CD4-positive, alpha-beta T cell treated with Interleukin-15 for 4 hours (primary cell): ENCODE data around the gene BLCAP.
A peak's percentile ranks its signal among the peaks of the same experiment; 100 is the strongest.
"Not testable (repeated sequence)": the region's sequence is repeated elsewhere in the genome, so short reads cannot be mapped to it uniquely, and the experiment has no call there.

Experiments used
- DNase-seq: peaks from one replicate; pipeline ENCODE4 v3.0.0-alpha.2; 2020; ENCODE audit warnings: low spot score

The BLCAP gene

DNA sequence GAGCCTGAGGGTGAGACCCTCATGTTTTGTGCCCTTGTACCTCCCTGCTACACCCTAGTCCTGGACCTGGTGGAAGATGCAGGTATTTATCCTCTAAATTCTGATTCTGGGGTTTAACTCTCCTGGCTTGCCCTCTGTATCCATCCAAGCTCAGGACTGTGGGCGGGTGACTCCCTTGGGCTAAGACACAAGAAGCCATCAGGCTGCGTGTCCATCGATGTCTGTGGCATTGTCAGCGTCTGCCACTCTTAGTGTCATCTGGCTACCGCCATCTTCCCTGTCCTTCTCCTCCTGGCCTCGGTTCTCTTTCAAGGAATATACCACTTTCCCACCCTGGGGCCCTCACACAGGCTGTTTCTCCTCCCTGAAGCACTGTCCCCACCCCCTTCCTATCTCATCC is 28.9 kb upstream of the BLCAP start:
- no peak for DNase-seq

DNA sequence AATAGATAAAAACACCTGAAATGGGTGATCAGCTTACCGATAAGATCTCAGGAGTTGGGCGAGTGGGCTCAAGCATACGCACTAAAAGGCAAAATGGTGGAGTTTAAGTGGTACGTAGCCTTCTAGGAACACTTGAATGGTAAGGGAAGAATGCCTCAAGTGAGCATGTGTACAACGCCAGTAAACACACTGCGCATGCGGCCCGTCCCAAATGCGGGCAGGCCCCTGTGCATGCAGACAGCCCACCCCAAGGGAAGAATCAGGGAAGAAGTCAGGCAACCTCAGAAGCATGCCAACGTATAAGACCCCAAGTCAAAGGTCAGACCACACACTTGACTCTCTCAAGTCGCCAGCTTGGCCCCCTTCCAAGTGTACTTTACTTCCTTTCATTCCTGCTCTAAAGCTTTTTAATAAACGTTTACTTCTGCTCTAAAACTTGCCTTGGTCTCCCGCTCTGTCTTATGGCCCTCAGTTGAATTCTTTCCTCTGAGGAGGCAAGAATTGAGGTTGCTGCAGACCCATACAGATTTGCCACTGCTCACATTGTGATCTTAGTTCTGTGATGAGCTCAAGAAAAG is 27.1 kb upstream of the BLCAP start:
- not testable (repeated sequence) for DNase-seq

DNA sequence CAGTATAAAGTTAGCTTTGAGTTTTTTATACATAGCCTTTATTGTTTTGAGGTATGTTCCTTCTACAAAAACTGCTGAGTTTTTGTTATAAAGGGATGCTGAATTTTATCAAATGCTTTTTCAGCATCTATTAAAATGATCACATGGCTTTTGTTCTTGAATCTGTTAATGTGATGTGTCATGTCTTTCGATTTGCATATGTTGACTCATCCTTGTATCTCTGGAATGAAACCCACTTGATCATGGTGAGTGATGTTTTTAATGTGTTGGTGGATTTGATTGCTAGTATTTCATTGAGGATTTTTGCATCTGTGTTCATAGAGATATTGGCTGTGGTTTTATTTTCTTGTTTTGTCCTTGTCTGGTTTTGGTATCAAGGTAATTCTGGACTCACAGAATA is 24.7 kb upstream of the BLCAP start:
- no peak for DNase-seq

DNA sequence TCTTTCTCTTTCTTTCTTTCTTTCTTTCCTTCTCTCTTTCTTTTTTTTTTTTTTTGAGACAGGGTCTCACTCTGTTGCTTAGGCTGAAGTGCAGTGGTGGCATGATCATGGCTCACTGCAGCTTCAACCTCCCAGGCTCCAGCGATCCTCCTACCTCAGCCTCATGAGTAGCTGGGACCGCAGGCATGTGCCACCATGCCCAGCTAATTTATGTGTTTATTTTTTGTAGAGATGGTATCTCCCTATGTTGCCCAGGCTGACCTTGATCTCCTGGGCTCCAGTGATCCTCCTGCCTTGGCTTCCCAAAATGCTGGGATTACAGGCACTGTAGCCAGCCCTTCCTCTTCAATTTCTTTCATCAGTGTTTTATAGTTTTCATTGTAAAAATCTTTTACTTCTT is 24.0 kb upstream of the BLCAP start:
- DNase-seq: not testable (repeated sequence)

DNA sequence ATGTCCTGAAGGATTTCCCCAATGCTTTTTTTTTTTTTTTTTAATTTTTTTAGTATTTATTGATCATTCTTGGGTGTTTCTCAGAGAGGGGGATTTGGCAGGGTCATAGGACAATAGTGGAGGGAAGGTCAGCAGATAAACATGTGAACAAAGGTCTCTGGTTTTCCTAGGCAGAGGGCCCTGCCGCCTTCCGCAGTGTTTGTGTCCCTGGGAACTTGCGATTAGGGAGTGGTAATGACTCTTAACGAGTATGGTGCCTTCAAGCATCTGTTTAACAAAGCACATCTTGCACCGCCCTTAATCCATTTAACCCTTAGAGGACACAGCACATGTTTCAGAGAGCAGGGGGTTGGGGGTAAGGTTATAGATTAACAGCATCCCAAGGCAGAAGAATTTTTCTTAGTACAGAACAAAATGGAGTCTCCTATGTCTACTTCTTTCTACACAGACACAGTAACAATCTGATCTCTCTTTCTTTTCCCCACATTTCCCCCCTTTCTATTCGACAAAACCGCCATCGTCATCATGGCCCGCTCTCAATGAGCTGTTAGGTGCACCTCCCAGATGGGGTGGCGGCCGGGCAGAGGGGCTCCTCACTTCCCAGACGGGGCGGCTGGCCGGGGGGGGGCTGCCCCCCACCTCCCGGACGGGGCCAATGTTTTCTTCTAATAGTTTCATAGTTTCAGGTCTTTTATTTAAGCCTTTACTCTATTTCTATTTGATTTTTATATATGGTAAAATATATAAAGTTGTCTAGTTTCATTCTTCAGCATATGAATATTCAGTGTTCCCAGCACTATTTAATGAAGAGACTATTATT is 22.6 kb upstream of the BLCAP start:
- not testable (repeated sequence) for DNase-seq

DNA sequence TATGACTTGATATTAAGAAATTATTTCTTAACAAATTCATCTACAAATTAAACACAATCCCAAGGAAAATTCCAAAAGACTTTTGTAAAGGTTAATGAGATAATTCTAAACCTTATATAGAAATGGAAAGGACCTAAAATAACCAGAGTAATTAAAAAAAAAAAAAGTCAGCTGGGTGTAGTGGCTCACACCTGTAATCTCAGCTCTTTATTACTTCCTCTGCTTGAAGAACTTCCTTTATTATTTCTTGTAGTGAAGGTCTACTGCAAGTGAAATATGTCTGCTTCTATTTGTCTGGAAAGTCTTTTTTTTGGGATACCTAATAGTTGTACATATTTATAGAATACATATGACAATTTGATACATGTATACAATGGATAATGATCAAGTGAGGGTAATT is 20.2 kb upstream of the BLCAP start:
- DNase-seq: no peak

DNA sequence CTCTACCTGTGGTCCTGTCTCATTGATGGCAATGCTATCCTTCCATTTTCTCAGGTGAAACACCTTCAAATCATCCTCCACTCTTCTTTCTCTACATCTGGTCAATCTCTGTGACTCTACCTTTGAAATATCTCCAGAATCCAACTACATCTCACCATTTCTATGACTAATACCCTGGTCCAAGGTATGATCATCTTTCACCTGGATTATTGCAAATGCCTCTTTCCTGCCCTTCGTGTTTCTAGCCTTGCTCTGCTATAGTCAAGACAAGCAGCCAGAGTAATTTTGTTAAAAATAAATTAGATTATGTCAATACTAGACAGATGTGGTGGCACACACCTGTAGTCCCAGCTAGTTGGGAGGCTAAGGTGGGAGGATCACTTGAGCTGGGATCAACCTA is 17.8 kb upstream of the BLCAP start:
- no peak for DNase-seq

DNA sequence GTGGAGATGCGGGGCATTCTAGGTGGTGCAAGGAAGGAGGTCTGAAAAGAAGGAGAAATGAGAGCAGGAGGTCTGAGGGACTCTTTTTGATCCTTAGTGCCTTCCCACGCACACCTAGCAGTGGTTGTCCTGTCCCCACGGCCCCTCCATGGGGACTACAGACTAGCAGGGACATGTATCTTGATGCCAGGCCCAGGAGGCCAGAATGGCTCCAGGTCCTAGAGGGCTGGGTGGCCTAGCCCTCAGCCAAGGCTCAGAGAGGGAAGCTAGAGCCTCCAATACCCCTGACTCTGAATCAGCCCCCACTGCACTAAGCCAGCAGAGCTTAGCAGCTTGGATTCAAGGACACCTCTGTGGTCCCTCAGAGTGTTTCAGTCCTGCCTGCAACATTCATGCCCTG is 16.7 kb upstream of the BLCAP start:
- no peak for DNase-seq

DNA sequence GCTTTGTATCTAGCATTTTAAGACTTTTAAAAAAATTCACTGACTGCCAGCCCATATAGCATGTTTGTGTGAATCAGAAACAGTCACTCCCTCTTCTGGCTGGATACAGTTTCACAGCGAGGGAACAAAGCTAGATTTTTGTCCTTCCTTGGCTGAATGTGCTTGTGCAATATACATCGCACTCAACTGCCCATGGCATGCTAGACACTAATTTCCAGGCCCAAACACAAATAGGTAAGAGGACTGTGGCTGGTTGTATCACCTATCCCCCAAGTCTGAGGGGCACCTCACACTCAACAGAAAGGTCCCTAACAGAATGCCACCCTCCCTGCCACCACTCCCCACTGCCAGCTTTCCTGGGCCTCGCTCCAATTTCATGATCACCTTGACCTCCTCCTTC is 16.2 kb upstream of the BLCAP start:
- DNase-seq: no peak

DNA sequence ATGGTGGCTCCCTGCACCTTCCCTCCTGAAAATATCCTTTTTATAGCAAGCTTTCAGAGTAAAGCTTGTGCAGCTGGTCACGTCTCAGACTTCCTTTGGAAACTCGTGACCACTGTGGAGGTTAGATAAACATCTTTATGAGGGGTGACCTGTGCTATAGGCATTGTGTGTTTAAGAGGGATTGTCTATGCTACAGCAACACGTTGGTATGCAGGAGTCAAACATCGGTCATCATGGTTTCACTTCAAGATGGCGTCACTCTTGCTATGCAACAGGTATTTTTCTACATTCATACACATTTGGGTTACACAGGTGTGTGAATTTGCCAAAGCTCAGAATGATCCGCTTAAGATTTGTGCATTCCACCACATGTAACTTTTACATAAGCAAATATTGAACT is 14.6 kb upstream of the BLCAP start:
- no peak for DNase-seq

DNA sequence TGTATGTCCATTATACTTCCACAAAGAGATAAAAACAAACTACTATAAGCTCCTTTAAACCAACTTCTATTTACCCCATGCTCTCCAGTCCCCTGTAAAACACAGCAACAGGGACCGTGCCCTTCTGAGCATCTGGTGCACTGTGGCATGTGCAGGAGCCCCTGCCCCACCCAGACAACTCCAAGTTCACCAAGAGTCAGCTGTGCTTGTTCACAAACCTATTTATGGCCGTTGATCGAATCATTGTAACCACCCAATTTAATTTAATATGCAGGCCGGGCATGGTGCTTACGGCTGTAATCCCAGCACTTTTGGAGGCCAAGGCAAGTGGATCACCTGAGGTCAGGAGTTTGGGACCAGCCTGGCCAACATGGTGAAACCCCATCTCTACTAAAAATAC is 13.7 kb upstream of the BLCAP start:
- DNase-seq: no peak

DNA sequence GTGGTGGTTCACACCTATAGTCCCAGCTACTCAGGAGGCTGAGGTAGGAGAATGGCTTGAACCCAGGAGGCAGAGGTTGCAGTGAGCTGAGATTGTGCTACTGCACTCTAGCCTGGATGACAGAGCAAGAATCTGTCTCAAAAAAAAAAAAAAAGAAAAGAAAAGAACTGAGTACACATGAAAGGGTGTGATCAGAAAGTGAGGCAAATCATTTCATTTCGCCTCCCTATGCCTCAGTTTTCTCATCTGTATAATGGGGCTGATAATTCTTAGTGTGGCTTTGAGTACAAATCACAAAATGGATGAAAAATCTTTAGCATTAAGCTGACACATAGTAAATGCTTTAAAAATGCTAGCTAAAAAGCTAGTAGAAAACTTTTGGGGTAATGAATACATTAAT is 13.2 kb upstream of the BLCAP start:
- not testable (repeated sequence) for DNase-seq

DNA sequence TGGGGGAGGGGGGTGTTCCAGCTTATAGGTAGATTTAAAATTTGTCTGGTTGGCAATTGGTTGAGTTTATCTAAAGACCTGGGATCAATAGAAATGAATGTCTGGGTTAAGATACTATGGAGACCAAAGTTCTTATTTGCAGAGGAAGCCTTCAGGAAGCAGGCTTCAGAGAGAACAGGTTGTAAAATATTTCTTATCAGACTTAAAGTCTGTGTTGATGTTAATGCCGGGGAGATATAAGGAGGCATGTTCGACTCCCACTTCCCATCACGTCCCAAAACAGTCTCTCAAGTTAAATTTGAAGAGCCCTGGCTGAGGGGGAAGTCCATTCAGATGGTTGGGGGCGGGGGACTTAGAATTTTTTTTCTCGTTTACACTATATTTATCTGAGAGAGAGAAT is 12.3 kb upstream of the BLCAP start:
- no peak for DNase-seq

DNA sequence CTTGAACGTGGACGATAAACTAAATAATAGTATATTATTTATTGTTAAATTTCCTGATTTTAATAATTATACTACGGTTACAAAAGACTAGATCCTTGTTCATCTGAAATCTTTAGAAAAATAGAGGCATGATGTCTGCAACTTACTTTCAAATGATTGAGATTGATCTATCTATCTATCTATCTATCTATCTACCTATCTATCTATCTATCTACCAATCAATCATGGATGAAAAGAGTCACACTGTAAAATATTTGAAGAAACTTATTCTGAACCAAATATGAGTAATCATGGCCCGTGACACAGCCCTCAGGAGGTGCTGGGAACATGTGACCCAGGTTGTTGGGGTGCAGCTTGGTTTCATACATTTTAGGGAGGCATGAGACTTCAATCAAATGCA is 11.7 kb upstream of the BLCAP start:
- DNase-seq: no peak

DNA sequence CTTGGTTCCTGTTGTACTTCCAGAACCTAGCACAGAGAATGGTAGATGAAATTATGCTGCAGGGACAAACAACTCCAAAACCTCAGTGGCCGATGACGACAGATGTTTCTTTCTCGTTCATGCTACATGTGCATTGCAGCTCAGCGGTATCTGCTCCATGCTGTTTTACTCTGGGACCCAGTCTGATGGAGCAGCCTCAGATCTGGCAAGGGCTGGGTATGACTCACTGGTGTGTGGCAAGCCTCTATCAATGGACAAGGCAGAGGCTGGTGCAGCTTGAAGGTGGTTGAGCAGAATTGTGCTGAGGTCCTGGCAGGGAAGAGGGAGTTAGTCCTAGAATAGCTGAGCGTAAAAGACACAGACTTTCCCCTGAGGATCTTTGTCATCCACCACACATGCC is 10.3 kb upstream of the BLCAP start:
- no peak for DNase-seq

DNA sequence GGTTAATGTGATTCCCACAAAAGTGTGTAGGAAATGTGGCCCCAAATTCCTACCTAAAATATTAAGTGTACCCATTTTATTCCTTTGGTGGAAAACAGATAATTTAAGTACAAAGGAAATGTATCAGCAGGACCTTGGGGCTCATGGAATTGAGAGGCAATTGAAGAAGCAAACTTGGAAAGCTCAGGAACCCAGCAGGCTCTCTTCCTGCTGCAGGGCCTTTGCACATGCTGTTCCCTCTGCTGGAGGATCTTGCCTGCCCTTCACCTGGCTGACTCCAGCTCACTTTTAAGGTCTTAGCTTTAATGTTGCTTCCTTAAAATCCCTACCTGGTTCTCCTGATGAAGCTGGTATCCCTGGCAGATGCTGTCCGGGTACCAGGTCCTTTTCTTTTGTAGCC is 9.8 kb upstream of the BLCAP start:
- DNase-seq: no peak

DNA sequence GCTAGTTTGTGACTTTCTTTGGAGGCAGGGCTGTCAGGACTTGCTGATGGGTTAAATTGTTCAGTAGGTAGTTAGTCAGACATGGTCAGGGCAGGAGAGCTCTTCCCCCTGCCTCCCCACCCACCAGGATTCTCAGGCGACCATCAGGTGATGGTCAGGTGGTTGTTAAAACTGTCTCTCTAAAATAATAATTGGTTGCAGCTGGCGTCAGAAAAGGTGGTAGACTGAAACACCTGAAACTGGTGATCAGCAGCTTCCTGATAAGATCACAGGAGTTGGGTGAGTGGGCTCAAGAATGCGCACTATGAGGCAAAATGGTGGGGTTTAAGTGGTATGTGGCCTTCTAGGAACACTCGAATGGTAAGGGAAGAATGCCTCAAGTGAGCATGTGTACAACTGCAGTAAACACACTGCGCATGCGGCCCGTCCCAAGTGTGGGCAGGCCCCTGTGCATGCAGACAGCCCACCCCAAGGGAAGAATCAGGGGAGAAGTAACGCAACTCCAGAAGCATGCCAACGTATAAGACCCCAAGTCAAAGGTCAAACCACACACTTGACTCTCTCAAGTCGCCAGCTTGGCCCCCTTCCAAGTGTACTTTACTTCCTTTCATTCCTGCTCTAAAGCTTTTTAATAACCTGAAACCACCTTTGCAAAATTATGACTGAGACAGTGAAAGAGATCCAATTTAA is 7.9 kb upstream of the BLCAP start:
- no peak for DNase-seq

DNA sequence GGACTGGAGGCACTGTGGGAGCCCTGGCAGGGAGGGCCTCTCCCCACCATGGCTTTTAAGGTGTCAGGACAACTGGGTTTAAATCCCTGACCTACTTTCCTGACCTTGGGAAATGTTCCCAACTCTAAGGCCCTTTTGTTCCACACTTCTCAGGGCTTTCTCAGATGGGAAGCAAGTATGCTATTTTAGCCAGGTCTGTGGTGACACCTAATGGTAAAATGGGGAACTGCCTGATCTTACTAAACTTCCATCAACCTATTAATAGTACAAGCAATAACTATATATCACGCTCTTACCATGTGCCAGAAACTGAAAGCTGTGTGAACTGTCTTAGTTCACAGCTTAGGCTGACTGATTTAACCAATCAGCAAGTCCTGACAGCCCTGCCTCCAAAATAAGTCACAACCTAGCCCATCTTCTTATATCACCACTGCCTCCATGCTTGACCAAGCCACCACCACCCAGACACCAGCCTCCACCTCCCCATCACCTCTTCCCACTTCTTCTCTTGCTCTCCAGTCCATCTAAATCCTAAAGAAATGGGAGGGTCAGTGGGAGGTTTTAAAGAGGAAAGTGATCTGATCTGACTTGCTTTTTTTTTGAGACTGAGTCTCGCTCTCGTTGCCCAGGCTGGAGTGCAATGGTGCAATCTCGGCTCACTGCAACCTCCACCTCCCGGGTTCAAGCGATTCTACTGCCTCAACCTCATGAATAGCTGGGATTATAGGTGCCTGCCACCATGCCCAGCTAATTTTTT is 6.9 kb upstream of the BLCAP start:
- peak; percentile 71 for DNase-seq

DNA sequence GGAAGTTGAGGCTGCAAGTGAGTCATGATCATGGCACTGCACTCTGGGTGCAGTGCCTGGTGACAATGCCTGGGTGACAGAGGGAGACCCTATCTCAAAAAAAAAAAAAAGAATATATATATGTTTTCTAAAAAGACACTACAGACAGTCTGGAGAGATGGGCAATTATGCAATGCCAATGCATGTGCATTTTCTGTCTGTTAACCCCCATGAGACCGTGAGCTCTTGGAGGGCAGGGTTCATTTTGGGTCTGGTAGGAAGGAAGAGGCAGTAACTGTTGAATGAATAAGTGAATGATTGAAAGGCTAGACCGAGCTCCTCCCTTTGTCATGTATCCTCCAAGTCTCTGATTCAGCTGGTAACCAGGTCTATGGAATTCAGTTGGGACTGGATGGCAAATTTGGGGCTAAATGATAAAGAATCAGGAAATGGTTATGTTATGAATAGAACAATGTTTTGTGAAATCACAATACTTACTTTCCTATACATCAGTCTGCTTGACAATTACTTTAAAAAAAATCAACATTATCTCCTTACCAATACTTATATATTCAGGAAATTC is 5.6 kb upstream of the BLCAP start:
- DNase-seq: no peak

DNA sequence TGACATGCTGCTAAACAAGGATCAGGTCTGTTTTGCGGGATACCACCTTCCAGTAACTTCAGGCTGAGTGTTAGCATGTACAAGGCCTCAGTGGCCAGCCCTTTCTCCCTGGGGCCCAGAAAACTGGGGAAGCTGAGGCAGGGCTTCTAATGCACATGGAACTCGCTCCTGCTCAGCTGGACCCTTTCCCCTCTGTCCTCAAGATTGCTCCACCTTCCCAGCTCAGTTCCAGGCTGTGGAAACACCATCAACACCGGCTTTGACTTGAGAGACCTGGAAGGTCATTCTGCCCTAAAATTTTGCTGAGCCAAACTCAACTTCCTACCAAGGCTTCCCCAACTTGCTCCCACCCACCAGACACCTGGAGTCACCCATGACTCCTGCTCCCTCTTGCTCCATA is 4.2 kb upstream of the BLCAP start:
- no peak for DNase-seq

DNA sequence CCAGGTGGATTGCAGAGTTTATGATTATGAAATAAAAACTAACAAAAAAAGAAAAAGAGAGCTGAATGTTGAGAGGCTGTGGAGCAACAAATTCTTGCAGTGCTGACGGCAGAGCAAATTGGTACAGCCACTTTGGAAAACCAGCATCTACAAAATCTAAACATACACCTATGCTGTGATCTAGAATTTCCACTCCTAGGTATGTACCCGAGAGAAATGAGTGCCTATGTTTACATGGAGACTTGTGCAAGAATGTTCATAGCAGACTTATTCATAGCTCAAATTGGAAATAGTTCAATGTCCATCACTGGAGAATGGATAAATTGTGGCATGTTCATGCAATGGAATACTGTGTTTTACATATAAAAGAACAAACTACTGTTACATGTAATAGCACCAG is 3.0 kb upstream of the BLCAP start:
- DNase-seq: no peak

DNA sequence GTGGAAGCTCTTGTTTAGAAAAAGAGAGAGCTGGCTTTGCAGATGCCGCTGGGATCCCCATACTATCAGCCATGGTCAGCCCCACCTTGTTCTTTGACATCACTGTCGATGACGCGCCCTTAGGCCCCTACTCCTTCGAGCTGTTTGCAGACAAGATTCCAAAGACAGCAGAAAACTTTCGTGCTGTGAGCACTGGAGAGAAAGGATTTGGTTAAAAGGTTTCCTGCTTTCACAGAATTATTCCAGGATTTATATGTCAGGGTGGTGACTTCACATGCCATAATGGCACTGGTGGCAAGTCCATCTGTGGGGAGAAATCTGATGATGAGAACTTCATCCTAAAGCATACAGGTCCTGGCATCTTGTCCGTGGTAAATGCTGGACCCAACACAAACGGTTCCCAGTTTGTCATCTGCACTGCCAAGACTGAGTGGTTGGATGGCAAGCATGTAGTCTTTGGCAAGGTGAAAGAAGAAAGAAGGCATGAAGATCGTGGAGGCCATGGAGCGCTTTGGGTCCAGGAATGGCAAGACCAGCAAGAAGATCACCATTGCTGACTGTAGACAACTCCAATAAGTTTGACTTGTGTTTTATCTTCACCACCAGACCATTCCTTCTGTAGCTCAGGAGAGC is 2.4 kb upstream of the BLCAP start:
- DNase-seq: no peak
